Measurements from ENCODE around the gene GRB10.

The GRB10 gene

DNA sequence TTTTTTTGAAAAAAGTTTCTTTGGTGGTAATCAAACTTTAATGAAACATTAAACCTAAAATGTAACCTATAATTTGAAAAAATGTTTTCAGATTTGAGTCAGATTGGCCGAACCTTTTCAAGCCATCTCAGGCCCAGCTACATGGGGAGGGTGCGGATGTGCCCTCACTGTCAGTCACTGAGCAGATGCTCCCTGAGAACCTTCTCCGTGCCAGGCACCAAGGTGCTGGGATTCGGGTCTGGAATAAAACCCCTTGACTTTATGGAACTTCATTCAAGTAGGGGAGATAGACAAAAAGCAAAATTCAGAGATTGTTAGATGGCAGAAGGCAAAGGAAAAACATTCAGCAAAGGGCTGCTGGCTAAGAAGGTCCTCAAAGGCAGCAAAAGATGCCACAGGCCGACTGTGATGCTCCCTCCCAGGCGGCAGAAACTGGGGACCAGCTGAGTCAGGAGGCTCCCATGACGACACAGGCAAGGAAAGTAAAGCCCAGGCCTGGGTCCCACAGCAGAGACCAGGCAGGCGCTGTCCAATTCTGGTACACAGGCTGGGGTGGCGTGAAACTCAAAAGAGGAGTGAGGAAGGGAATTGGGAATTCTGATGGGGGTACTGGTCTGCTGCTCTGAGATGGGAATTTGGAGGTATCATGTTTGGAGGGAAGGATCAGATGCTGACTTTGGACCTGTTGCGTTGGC, 135.3 kb downstream of the GRB10 start:
- Histone ChIP-seq H3K9me3 (ENCODE audit: control insufficient read depth in 2 of 2, low read length in 2 of 2) (no peaks in the 10 kb centered on the region), H3K36me3 (ENCODE audit: control insufficient read depth in 2 of 2, insufficient read depth in 2 of 2, low read length in 2 of 2) (peaks cover 0 to 6% of the 10 kb centered on the region in 2 donors), H3K27ac (ENCODE audit: low read length) (no peak overlapping the region)

DNA sequence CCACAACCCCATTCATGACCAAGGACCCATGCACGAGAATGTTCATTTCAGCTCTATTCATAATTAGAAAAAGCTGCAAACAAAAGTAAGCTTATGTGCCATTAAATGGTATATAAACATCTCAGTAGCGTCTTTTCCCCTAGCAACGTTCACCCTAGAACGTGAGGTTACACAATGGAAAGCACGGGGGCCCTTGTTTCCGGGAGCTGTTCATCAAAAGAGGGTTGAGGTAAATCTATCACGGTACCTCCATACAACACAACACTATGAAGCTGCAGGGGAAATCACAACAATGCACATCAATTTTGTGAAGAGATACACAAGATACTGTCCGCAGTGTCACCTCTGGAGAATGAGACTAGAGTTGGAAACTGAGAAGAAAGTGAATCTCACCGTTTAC, 136.6 kb downstream of the GRB10 start:
- Histone ChIP-seq H3K4me3 (ENCODE audit: low read length in 2 of 2) (no peak overlapping the region), H3K9ac (ENCODE audit: low read length in 2 of 2) (no peak overlapping the region), H3K36me3 (ENCODE audit: control insufficient read depth in 2 of 2, insufficient read depth in 2 of 2, low read length in 2 of 2) (peaks cover 0 to 6% of the 10 kb centered on the region in 2 donors), H3K4me1 (ENCODE audit: control insufficient read depth, insufficient read depth, low read length) (no peaks in the 10 kb centered on the region), H3K27me3 (ENCODE audit: control insufficient read depth in 1 of 2, insufficient read depth in 2 of 2, low read length in 2 of 2) (no peaks in the 10 kb centered on the region), H3K9me3 (ENCODE audit: control insufficient read depth in 2 of 2, low read length in 2 of 2) (no peaks in the 10 kb centered on the region), H3K27ac (ENCODE audit: low read length) (no peak overlapping the region)

More for the DNA sequence above, 135.3 kb downstream of the GRB10 start:
- Histone ChIP-seq H3K4me3 (ENCODE audit: low read length in 2 of 2) (no peak overlapping the region), H3K27me3 (ENCODE audit: control insufficient read depth in 1 of 2, insufficient read depth in 2 of 2, low read length in 2 of 2) (no peaks in the 10 kb centered on the region), H3K9ac (ENCODE audit: low read length in 2 of 2) (no peak overlapping the region), H3K4me1 (ENCODE audit: control insufficient read depth, insufficient read depth, low read length) (no peaks in the 10 kb centered on the region)

GRCh38 chr7:50645186-50645585, 137.5 kb downstream of the GRB10 start:
- no peaks in the 10 kb centered on the region for H3K9me3 ChIP-seq (ENCODE audit: control insufficient read depth in 2 of 2, low read length in 2 of 2)
- no peak overlapping the region for H3K9ac ChIP-seq (ENCODE audit: low read length in 2 of 2)
- no peaks in the 10 kb centered on the region for H3K4me1 ChIP-seq (ENCODE audit: control insufficient read depth, insufficient read depth, low read length)
- H3K27ac ChIP-seq (ENCODE audit: low read length) = no peak overlapping the region
- H3K36me3 ChIP-seq (ENCODE audit: control insufficient read depth in 2 of 2, insufficient read depth in 2 of 2, low read length in 2 of 2) = peaks cover 0 to 3% of the 10 kb centered on the region in 2 donors
- H3K27me3 ChIP-seq (ENCODE audit: control insufficient read depth in 1 of 2, insufficient read depth in 2 of 2, low read length in 2 of 2) = no peaks in the 10 kb centered on the region
- H3K4me3 ChIP-seq (ENCODE audit: low read length in 2 of 2) = no peak overlapping the region

DNA sequence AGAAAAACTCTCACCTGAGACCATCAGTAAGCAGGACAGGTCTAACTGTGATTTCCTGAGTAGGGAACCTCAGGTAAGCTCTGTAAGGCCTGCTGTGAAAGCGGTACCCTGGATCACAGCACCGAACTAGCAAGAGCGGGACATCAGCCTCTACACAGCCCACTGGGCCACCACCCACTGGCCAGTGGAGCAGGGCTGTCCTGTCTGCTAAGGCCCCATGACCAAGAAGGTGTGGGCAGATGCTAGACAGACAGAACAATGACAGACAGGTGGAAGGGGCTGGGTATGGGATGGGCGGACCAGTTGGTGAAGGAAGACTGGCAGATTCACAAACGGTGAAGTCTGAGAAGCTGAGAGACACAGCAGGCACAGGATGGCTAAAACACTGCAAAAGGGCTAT, 138.1 kb downstream of the GRB10 start:
- Histone ChIP-seq H3K9me3 (ENCODE audit: control insufficient read depth in 2 of 2, low read length in 2 of 2) (no peaks in the 10 kb centered on the region), H3K27me3 (ENCODE audit: control insufficient read depth in 1 of 2, insufficient read depth in 2 of 2, low read length in 2 of 2) (no peaks in the 10 kb centered on the region), H3K36me3 (ENCODE audit: control insufficient read depth in 2 of 2, insufficient read depth in 2 of 2, low read length in 2 of 2) (peaks cover 0 to 3% of the 10 kb centered on the region in 2 donors), H3K4me1 (ENCODE audit: control insufficient read depth, insufficient read depth, low read length) (no peaks in the 10 kb centered on the region), H3K9ac (ENCODE audit: low read length in 2 of 2) (no peak overlapping the region), H3K4me3 (ENCODE audit: low read length in 2 of 2) (no peak overlapping the region), H3K27ac (ENCODE audit: low read length) (no peak overlapping the region)

DNA sequence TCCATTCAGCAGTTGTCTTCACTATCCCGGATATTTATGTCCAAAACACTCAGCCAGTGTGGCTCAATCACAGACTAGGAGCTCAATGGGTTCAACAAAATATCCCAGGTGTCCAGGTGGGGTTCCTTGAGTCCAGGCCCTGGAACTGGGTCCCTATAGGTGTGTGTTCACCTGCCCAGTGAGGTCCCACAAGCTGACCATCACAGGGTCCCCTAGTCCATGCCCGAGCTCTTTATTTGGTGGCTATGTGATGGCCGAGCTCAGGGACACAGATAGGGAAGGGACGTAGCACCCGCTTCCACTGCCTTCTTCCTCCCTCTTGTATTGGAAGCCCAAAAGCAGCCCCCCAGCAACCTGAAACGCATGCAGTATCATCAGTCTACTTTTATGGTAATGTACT, 138.6 kb downstream of the GRB10 start:
- Histone ChIP-seq H3K9ac (ENCODE audit: low read length in 2 of 2) (no peak overlapping the region), H3K27me3 (ENCODE audit: control insufficient read depth in 1 of 2, insufficient read depth in 2 of 2, low read length in 2 of 2) (no peaks in the 10 kb centered on the region), H3K9me3 (ENCODE audit: control insufficient read depth in 2 of 2, low read length in 2 of 2) (no peaks in the 10 kb centered on the region), H3K4me3 (ENCODE audit: low read length in 2 of 2) (no peak overlapping the region), H3K4me1 (ENCODE audit: control insufficient read depth, insufficient read depth, low read length) (no peaks in the 10 kb centered on the region), H3K27ac (ENCODE audit: low read length) (no peak overlapping the region), H3K36me3 (ENCODE audit: control insufficient read depth in 2 of 2, insufficient read depth in 2 of 2, low read length in 2 of 2) (peaks cover 0 to 3% of the 10 kb centered on the region in 2 donors)

DNA sequence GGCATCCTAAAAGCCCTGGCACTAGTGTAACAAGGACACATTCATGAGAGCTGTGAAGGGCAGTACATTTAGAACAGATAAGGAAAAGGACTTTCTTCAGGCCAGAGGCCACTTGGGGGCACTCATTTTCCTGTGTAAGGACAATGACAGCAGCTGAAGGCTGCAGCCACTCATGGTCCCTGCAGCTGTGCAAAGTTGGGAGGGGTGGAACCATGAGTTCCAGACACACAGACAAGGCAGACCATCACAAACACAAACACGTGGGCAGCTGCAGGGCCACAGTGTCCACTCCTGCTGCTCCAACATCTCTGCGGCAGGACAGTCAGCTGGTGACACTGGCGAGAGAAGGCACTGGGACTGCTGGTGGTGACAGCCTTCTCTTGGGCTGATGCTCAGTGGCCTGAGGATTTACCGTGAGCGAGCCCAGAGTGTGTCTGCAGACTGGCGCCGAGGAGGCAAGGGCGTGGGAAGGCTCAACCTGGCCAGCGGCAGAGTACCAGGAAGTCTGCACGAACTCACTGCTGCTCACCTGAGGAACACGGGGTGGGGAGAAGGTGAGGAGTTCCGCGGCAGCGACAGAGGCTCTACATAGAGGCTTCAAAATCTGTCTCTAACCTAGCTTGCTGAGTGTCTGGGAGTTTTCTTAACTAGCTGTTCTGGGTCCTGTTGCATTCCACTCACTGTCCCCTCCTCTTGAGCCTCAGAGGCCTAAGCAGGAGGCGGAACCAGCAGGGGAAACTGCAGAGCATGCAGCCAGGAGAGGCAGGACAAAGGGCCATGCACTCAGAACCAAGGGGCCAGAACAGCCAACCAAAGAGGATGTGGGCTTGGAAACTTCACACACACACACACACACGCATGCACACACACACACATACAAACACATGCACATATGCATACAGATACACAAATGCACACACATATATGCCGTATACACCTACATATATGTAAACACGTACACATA, 141.0 kb downstream of the GRB10 start:
- no peaks in the 10 kb centered on the region for H3K27me3 ChIP-seq (ENCODE audit: control insufficient read depth in 1 of 2, insufficient read depth in 2 of 2, low read length in 2 of 2)
- no peak overlapping the region for H3K9ac ChIP-seq (ENCODE audit: low read length in 2 of 2)
- no peaks in the 10 kb centered on the region for H3K4me1 ChIP-seq (ENCODE audit: control insufficient read depth, insufficient read depth, low read length)
- peaks cover 0 to 3% of the 10 kb centered on the region in 2 donors for H3K36me3 ChIP-seq (ENCODE audit: control insufficient read depth in 2 of 2, insufficient read depth in 2 of 2, low read length in 2 of 2)
- H3K27ac ChIP-seq (ENCODE audit: low read length) = no peak overlapping the region
- H3K4me3 ChIP-seq (ENCODE audit: low read length in 2 of 2) = no peak overlapping the region
- H3K9me3 ChIP-seq (ENCODE audit: control insufficient read depth in 2 of 2, low read length in 2 of 2) = no peaks in the 10 kb centered on the region

GRCh38 chr7:50640779-50641178, 141.9 kb downstream of the GRB10 start:
- H3K9me3 ChIP-seq (ENCODE audit: control insufficient read depth in 2 of 2, low read length in 2 of 2) = no peaks in the 10 kb centered on the region
- no peak overlapping the region for H3K9ac ChIP-seq (ENCODE audit: low read length in 2 of 2)
- H3K36me3 ChIP-seq (ENCODE audit: control insufficient read depth in 2 of 2, insufficient read depth in 2 of 2, low read length in 2 of 2) = peaks cover 0 to 3% of the 10 kb centered on the region in 2 donors
- no peaks in the 10 kb centered on the region for H3K4me1 ChIP-seq (ENCODE audit: control insufficient read depth, insufficient read depth, low read length)
- H3K27ac ChIP-seq (ENCODE audit: low read length) = no peak overlapping the region
- no peak overlapping the region for H3K4me3 ChIP-seq (ENCODE audit: low read length in 2 of 2)
- no peaks in the 10 kb centered on the region for H3K27me3 ChIP-seq (ENCODE audit: control insufficient read depth in 1 of 2, insufficient read depth in 2 of 2, low read length in 2 of 2)

DNA sequence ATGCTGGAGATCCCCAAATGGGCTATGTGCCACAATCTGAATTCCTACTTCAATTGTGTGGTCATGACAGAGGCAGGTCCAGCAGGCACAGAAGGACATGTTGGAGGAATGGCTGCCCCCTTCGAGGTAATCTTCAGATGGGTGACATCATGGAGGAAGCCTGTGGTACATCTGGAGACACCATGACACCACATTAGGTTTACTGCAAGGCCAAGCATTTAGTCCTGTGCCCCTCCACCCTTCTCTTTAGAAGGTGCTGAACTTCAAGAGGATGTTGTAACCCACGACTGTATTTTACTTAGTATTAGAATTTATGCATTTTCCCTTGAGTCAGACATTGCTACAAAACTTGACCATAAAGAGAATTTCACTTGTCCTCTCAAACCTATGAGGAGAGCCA, 142.4 kb downstream of the GRB10 start:
- Histone ChIP-seq H3K9me3 (ENCODE audit: control insufficient read depth in 2 of 2, low read length in 2 of 2) (no peaks in the 10 kb centered on the region), H3K36me3 (ENCODE audit: control insufficient read depth in 2 of 2, insufficient read depth in 2 of 2, low read length in 2 of 2) (peaks cover 0 to 3% of the 10 kb centered on the region in 2 donors), H3K4me1 (ENCODE audit: control insufficient read depth, insufficient read depth, low read length) (no peaks in the 10 kb centered on the region), H3K4me3 (ENCODE audit: low read length in 2 of 2) (no peak overlapping the region), H3K27ac (ENCODE audit: low read length) (no peak overlapping the region), H3K9ac (ENCODE audit: low read length in 2 of 2) (no peak overlapping the region), H3K27me3 (ENCODE audit: control insufficient read depth in 1 of 2, insufficient read depth in 2 of 2, low read length in 2 of 2) (no peaks in the 10 kb centered on the region)

- Histone ChIP-seq H3K9ac (ENCODE audit: low read length in 2 of 2) (no peak overlapping the region), H3K27ac (ENCODE audit: low read length) (no peak overlapping the region), H3K27me3 (ENCODE audit: control insufficient read depth in 1 of 2, insufficient read depth in 2 of 2, low read length in 2 of 2) (no peaks in the 10 kb centered on the region), H3K4me1 (ENCODE audit: control insufficient read depth, insufficient read depth, low read length) (no peaks in the 10 kb centered on the region), H3K9me3 (ENCODE audit: control insufficient read depth in 2 of 2, low read length in 2 of 2) (no peaks in the 10 kb centered on the region), H3K36me3 (ENCODE audit: control insufficient read depth in 2 of 2, insufficient read depth in 2 of 2, low read length in 2 of 2) (peaks cover 0 to under 1% of the 10 kb centered on the region in 2 donors), H3K4me3 (ENCODE audit: low read length in 2 of 2) (no peak overlapping the region)
Observed at GRCh38 chr7:50637725-50638643, 144.7 kb downstream of the GRB10 start.

DNA sequence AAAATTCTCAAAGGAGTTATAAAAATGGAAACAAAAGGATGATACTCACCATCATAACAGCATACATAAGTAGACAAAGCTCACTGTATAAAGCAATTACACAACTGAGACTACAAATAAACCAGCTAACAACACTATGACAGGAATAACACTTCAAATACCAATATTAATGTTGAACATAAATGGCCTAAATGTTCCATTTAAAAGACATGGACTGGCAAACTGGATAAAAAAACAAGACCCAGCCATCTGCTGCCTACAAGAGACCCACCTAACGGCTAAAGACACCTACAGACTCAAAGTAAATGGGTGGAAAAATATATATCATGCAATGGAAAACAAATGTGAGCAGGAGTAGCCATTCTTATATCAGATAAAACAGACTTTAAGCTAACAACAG, 148.3 kb downstream of the GRB10 start:
- Histone ChIP-seq H3K4me1 (ENCODE audit: control insufficient read depth, insufficient read depth, low read length) (peaks cover 4% of the 10 kb centered on the region), H3K36me3 (ENCODE audit: control insufficient read depth in 2 of 2, insufficient read depth in 2 of 2, low read length in 2 of 2) (peaks cover 0 to 4% of the 10 kb centered on the region in 2 donors), H3K27ac (ENCODE audit: low read length) (no peak overlapping the region), H3K9ac (ENCODE audit: low read length in 2 of 2) (no peak overlapping the region), H3K9me3 (ENCODE audit: control insufficient read depth in 2 of 2, low read length in 2 of 2) (no peaks in the 10 kb centered on the region), H3K27me3 (ENCODE audit: control insufficient read depth in 1 of 2, insufficient read depth in 2 of 2, low read length in 2 of 2) (no peaks in the 10 kb centered on the region), H3K4me3 (ENCODE audit: low read length in 2 of 2) (no peak overlapping the region)

All from stomach smooth muscle (tissue), 2 donors.